Hepatocyte (in vitro differentiated cells): ENCODE data around the gene SCAPER. TPM values are rescaled to one million over a fixed set of nuclear protein-coding genes. Genes with fewer than 3 reads are reported as not detected.

Experiments used
- DNase-seq: peaks from one replicate; pipeline ENCODE4 v3.0.0-alpha.2; 2016; ENCODE audit warnings: low spot score
- H2AFZ ChIP-seq: fragments of 200-600 bp; sonication (generic); 2 replicates; pipeline ENCODE4 v1.6.0; 2016; ENCODE audit warnings: antibody characterized with exemption, mild to moderate bottlenecking
- H3K27ac ChIP-seq: fragments of 200-600 bp; sonication (generic); 2 replicates; pipeline ENCODE4 v1.5.1; 2016; ENCODE audit warnings: mild to moderate bottlenecking
- H3K27me3 ChIP-seq: fragments of 200-600 bp; sonication (generic); 2 replicates; pipeline ENCODE4 v1.6.1; 2016
- H3K36me3 ChIP-seq: fragments of 200-600 bp; sonication (generic); replicated peaks from 2 replicates; pipeline ENCODE4 v1.5.1; 2016; ENCODE audit warnings: low read depth; ENCODE audit not compliant: insufficient read depth
- H3K4me1 ChIP-seq: fragments of 200-600 bp; sonication (generic); 2 replicates; pipeline ENCODE4 v1.5.1; 2016; ENCODE audit warnings: mild to moderate bottlenecking, moderate library complexity; ENCODE audit not compliant: insufficient read depth
- H3K4me2 ChIP-seq: fragments of 200-600 bp; sonication (generic); 2 replicates; pipeline ENCODE4 v1.6.0; 2016
- H3K4me3 ChIP-seq: fragments of 200-600 bp; sonication (generic); 2 replicates; pipeline ENCODE4 v1.5.1; 2016; ENCODE audit warnings: mild to moderate bottlenecking
- H3K79me2 ChIP-seq: fragments of 200-600 bp; sonication (generic); 2 replicates; pipeline ENCODE4 v1.6.0; 2017; ENCODE audit warnings: mild to moderate bottlenecking
- H3K9me2 ChIP-seq: fragments of 200-600 bp; sonication (generic); replicated peaks from 2 replicates; pipeline ENCODE4 v1.6.0; 2017; ENCODE audit warnings: mild to moderate bottlenecking; ENCODE audit not compliant: insufficient read depth
- H3K9me3 ChIP-seq: fragments of 200-600 bp; sonication (generic); 2 replicates; pipeline ENCODE4 v1.5.1; 2016; ENCODE audit warnings: low read depth, mild to moderate bottlenecking
- H4K20me1 ChIP-seq: fragments of 200-600 bp; sonication (generic); 2 replicates; pipeline ENCODE4 v1.6.0; 2016; ENCODE audit warnings: mild to moderate bottlenecking; ENCODE audit not compliant: insufficient read depth, poor library complexity, severe bottlenecking
- EZH2 ChIP-seq: fragments of 200-600 bp; sonication (generic); IDR thresholded peaks from 2 replicates; pipeline ENCODE4 v1.6.1; 2016; ENCODE audit warnings: antibody characterized with exemption, mild to moderate bottlenecking, borderline replicate concordance
- EZH2phosphoT487 ChIP-seq: fragments of 200-600 bp; sonication (generic); IDR thresholded peaks from one replicate; pipeline ENCODE4 v1.6.1; 2018; ENCODE audit warnings: antibody characterized with exemption, mild to moderate bottlenecking, low read depth, moderate library complexity; ENCODE audit not compliant: unreplicated experiment, severe bottlenecking
- WGBS: methylation state at CpG from one replicate; pipeline ENCODE4 v1.1.6; 2016; ENCODE audit warnings: low lambda C conversion rate; ENCODE audit errors: missing lambda C conversion rate; 5-methylcytosine and 5-hydroxymethylcytosine counted together
- polyA plus RNA-seq: library from polyadenylated mRNA; unstranded; fragments of >200 nt; fragmentation: Nextera tagmentation; extraction: Ambion mirVana; gene quantifications from 2 replicates; pipeline ENCODE4 v1.2.1, GENCODE V29; 2016
- total RNA-seq: library from RNA; depleted of rRNA; stranded (reverse); fragments of >200 nt; gene quantifications from 2 replicates; pipeline ENCODE4 v1.2.3, GENCODE V29; 2014
- TF ChIP-seq, protein P1 (sequence below): fragments of 200-600 bp; sonication (generic); IDR thresholded peaks from 2 replicates; pipeline ENCODE4 v1.5.1; 2016; ENCODE audit warnings: antibody characterized with exemption, mild to moderate bottlenecking; ENCODE audit not compliant: poor library complexity

SCAPER gene
- total and polyA plus RNA-seq, 2 experiments from 2014 or later: 20.8 to 27.4 TPM

DNA sequence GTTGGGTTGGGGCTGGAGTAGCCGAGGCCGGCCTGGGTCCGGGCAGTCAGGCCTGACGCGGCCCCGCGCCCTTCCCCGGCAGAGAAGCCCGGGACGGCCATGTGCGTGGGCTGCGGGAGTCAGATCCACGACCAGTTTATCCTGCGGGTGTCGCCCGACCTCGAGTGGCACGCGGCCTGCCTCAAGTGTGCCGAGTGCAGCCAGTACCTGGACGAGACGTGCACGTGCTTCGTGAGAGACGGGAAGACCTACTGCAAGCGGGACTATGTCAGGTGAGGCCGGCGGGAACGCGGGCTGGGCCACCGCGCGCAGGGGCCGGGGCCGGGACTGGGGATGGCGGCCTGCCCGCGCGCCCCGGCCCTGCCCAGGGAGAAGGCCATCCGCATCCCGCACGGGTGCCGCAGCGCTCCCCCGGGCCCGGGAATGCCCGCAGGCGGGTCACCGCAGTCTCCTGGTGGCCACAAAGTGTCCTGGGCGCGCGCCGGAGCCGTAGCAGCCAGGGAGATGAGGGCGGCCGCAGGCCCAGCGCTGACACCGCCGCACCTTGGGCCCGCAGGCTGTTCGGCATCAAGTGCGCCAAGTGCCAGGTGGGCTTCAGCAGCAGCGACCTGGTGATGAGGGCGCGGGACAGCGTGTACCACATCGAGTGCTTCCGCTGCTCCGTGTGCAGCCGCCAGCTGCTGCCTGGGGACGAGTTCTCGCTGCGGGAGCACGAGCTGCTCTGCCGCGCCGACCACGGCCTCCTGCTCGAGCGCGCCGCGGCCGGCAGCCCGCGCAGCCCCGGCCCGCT is 567.2 kb downstream of the SCAPER start:
- Histone ChIP-seq H3K36me3 (no peaks in the 10 kb centered on the region), H3K27me3 (peaks cover 96% of the 10 kb centered on the region), H3K4me2 (peak overlapping the region; percentile 97), H3K4me3 (peak overlapping the region; percentile 23), H3K9me2 (no peaks in the 10 kb centered on the region), H3K9me3 (no peaks in the 10 kb centered on the region), H3K79me2 (peaks cover 27% of the 10 kb centered on the region), H4K20me1 (peaks cover 11% of the 10 kb centered on the region), H3K4me1 (peaks cover 36% of the 10 kb centered on the region), H2AFZ (no peak overlapping the region), H3K27ac (peak overlapping the region; percentile 23)
- 3% methylated on average over 81 of the region's 89 CpGs for WGBS
- peak; percentile 72 for TF ChIP-seq EZH2
- TF ChIP-seq, protein P1, sequence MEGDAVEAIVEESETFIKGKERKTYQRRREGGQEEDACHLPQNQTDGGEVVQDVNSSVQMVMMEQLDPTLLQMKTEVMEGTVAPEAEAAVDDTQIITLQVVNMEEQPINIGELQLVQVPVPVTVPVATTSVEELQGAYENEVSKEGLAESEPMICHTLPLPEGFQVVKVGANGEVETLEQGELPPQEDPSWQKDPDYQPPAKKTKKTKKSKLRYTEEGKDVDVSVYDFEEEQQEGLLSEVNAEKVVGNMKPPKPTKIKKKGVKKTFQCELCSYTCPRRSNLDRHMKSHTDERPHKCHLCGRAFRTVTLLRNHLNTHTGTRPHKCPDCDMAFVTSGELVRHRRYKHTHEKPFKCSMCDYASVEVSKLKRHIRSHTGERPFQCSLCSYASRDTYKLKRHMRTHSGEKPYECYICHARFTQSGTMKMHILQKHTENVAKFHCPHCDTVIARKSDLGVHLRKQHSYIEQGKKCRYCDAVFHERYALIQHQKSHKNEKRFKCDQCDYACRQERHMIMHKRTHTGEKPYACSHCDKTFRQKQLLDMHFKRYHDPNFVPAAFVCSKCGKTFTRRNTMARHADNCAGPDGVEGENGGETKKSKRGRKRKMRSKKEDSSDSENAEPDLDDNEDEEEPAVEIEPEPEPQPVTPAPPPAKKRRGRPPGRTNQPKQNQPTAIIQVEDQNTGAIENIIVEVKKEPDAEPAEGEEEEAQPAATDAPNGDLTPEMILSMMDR: no peak
- TF ChIP-seq EZH2phosphoT487: peak; percentile 42
- no peak for DNase-seq

GRCh38 chr15:76337059-76337695 is 568.0 kb downstream of the SCAPER start:
- H2AFZ ChIP-seq: no peak overlapping the region
- no peak for DNase-seq
- peak overlapping the region; percentile 97 for H3K4me2 ChIP-seq
- H3K4me3 ChIP-seq: peak overlapping the region; percentile 15
- H3K9me3 ChIP-seq: no peaks in the 10 kb centered on the region
- peaks cover 89% of the 10 kb centered on the region for H3K27me3 ChIP-seq
- peaks cover 27% of the 10 kb centered on the region for H3K79me2 ChIP-seq
- TF ChIP-seq, protein P1: no peak
- TF ChIP-seq EZH2phosphoT487 (no peak), EZH2 (peak; percentile 78)
- no peaks in the 10 kb centered on the region for H3K9me2 ChIP-seq
- peaks cover 11% of the 10 kb centered on the region for H4K20me1 ChIP-seq
- peaks cover 31% of the 10 kb centered on the region for H3K4me1 ChIP-seq
- WGBS: 3% methylated on average over 25 of the region's 25 CpGs
- no peaks in the 10 kb centered on the region for H3K36me3 ChIP-seq
- peak overlapping the region; percentile 23 for H3K27ac ChIP-seq

DNA sequence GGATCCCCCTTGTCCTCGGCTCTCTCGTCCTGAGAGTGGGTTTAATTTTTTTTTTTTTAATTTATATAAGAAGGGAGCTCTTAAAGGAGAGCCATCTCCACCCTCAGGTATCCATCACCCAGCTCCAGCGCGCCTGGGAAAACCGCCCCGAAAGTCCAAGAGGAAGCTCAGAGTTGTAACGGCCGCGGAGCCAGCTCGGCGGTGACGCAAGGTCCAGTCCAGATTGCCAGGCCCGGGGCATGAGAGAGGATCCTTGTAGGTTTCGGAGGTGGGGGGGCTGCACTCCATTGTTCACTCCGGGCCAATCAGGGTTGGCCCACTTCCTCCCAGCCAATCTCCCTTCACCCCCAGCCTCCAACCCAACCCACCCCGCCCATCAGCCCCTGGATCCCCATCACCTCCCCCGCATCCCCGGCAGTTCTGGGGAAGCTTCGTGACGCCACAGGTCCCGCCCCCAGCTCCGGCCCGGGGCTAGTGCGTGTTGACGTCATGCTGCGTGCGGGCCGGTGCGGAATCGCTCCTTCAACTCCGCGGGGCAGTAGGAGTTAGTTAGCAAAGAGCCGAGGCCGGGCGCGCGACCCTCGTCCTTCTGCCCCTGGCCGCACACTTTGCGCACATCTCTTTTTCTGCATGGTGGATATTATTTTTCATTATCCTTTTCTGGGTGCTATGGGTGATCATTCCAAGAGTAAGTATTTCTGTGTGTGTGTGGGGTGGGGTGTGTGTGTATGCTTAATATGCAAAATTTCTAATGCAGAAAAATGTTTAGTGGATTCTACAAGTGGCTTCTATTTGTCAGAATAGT is 568.7 kb downstream of the SCAPER start, which contains the start of gene ISL2:
ISL2 (plus strand) TSS at position 520 of the 805 bp plus-strand sequence; CDS start at position 631, 111 bp downstream.
- H3K4me3 ChIP-seq: peak within 1 kb of the TSS; percentile 29
- H3K9me3 ChIP-seq: no peaks in the 10 kb centered on the region
- H2AFZ ChIP-seq: no peak within 1 kb of the TSS
- H3K79me2 ChIP-seq: peaks cover 27% of the 10 kb centered on the region
- 1% methylated on average over 37 of the region's 40 CpGs for WGBS
- H3K4me2 ChIP-seq: peak within 1 kb of the TSS; percentile 97
- H3K9me2 ChIP-seq: no peaks in the 10 kb centered on the region
- peaks cover 11% of the 10 kb centered on the region for H4K20me1 ChIP-seq
- H3K36me3 ChIP-seq: no peaks in the 10 kb centered on the region
- peak; percentile 90 for DNase-seq
- H3K27me3 ChIP-seq: peaks cover 82% of the 10 kb centered on the region
- H3K4me1 ChIP-seq: peaks cover 23% of the 10 kb centered on the region
- TF ChIP-seq EZH2 (peak; percentile 45), EZH2phosphoT487 (no peak)
- TF ChIP-seq, protein P1: no peak
- H3K27ac ChIP-seq: peak within 1 kb of the TSS; percentile 85
